Neural cell (in vitro differentiated cells): ENCODE data around the gene HCST.

Experiments
- CTCF ChIP-seq: fragments of 450-650 bp; IDR thresholded peaks from 2 replicates; pipeline ENCODE4 v1.5.1; 2014; ENCODE audit warnings: antibody characterized with exemption, mild to moderate bottlenecking, moderate library complexity; ENCODE audit not compliant: poor library complexity, severe bottlenecking
- EP300 ChIP-seq: fragments of 450-650 bp; conservative IDR thresholded peaks from 2 replicates; pipeline ENCODE4 v1.6.1; 2014; ENCODE audit warnings: antibody characterized with exemption, mild to moderate bottlenecking, moderate library complexity; ENCODE audit not compliant: poor library complexity, severe bottlenecking
- EZH2 ChIP-seq: fragments of 200-600, 300-800 bp; shearing (Covaris generic), sonication (generic); IDR thresholded peaks from 2 replicates; pipeline ENCODE4 v1.6.1; 2014; ENCODE audit warnings: antibody characterized with exemption, low read length, borderline replicate concordance, mild to moderate bottlenecking; ENCODE audit not compliant: insufficient read depth, poor library complexity, severe bottlenecking
- POLR2AphosphoS5 ChIP-seq: IDR thresholded peaks from 2 replicates; pipeline ENCODE4 v1.6.1; 2012
- RAD21 ChIP-seq: fragments of 450-650 bp; conservative IDR thresholded peaks from 2 replicates; pipeline ENCODE4 v1.6.1; 2014; ENCODE audit warnings: antibody characterized with exemption, mild to moderate bottlenecking, moderate library complexity
- REST ChIP-seq: IDR thresholded peaks from 2 replicates; pipeline ENCODE4 v1.6.1; 2012; ENCODE audit warnings: borderline replicate concordance

DNA sequence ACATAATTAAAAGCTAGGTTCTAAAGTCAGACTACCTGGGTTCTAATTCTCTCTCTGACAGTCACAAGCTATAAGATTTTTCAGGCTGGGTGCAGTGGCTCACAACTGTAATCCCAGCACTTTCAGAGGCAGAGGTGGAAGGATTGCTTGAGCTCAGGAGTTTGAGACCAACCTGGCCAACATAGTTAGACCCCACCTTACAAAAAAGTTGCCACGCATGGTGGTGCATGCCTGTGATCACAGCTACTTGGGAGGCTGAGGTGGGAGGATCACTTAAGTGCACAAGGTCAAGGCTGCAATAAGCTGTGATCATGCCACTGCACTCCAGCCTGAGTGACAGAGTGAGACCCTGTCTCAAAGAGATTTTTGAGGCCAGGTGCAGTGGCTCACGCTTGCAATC, 8.0 kb upstream of the HCST start:
- TF ChIP-seq CTCF (no peak), REST (no peak), POLR2AphosphoS5 (no peak), EP300 (no peak), EZH2 (no peak), RAD21 (no peak)
